Hematopoietic multipotent progenitor cell (in vitro differentiated cells): ENCODE data around the gene EDA. TPM values are rescaled to one million over a fixed set of nuclear protein-coding genes. Genes with fewer than 3 reads are reported as not detected.
"Not testable (repeated sequence)": the region's sequence is repeated elsewhere in the genome, so short reads cannot be mapped to it uniquely, and the experiment has no call there.

Source experiments
- DNase-seq, 3 donors: peaks; one replicate each; pipeline ENCODE4 v3.0.0-alpha.2; 2011 to 2015; ENCODE audit warnings: low read depth in 2 of 3, low spot score in 2 of 3
- total RNA-seq: library from RNA; depleted of rRNA; stranded (reverse); fragments of >200 nt; gene quantifications from one replicate; pipeline ENCODE4 v1.2.3, GENCODE V29; 2012

EDA gene
- total RNA-seq, 1 donor = under 0.01 TPM

DNA sequence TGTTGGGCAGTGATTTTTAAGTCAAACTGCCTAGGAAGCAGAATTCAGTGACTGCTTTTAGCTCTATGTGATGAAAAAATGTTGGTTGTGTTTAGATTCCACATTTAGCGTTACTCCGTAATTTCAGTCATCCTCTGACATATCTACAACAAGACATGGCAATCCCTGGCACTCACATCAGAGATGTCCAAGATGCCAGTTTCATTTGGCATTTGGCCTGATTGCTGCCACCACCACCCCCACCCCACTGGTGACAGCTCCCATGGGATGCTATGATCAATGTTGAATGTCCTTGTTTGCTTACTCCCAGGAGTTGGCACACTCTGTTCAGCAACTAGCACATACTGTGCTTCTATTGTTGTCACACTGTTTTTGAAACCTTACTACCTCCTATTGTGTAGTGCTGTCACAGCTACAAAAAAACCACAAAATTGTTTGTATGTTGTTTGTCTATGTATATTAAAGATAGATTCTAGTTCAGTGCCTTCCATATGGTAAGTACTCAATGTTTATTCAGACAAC lies 332.4 kb downstream of the EDA start:
- no peak for DNase-seq

- DNase-seq = no peak
Observed at GRCh38 chrX:69951753-69952152, 335.8 kb downstream of the EDA start.

DNA sequence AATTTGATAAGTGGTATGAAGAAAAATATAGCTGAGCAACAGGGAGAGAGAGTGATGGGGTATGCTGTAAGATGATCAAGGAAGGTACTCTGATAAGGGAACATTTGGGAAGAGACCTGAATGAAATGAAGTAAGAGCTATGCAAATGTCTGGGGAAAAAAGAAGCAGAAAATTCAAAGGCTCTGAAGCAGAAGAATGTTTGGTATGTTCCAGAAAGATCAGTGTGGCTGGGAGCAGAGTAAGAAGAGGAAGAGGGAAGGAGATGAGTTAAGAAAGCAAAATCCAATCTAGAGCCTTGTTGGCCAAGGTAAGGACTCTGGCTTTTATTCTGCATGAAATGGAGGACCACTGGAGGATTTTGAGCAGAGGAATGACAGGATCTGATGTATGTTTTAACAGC lies 343.8 kb downstream of the EDA start:
- DNase-seq = no peak

- no peak for DNase-seq
Observed at GRCh38 chrX:69961365-69962072, 345.6 kb downstream of the EDA start.

GRCh38 chrX:69968950-69969349 lies 353.0 kb downstream of the EDA start:
- no peak for DNase-seq

DNA sequence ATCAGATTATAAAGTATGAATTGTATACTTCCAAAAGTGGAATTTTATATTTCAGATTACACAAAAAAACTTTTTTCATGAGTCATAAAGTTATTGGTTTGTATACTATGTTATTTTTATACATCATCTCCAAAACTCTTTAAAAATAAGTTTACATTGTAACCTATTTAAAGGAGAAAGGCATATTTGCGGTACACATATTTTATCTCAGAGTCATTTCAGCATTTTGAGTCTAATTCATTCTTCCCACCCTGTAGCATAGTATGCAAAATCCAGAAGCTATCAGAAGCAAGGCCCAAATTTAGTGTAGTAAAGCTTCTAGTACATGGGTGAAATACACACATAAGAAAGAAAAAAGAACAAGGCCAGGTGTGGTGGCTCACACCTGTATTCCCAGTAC lies 353.5 kb downstream of the EDA start:
- no peak for DNase-seq

- DNase-seq = no peak
Observed at GRCh38 chrX:69987691-69988090, 371.8 kb downstream of the EDA start.

DNA sequence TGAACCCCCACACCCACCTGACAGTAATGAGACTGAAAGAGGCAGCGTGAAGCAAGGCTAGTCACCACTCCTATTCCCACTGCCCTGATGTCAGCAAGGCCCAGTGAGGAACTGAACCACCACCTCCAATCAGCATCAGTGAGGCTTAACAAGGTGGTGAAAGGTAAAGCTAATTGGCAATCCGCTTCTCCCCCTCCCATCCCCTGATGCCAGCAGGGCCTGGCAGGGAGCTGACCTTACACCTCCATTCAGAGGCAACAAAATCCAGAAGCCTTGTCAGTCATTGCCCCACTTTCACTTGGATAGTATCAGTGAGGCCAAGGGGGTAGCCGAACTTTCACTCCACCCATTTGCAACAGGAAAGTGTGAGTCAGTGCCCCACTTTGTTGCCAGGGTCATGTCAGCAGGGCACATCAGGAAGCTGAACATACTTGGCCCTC lies 373.1 kb downstream of the EDA start:
- no peak for DNase-seq

DNA sequence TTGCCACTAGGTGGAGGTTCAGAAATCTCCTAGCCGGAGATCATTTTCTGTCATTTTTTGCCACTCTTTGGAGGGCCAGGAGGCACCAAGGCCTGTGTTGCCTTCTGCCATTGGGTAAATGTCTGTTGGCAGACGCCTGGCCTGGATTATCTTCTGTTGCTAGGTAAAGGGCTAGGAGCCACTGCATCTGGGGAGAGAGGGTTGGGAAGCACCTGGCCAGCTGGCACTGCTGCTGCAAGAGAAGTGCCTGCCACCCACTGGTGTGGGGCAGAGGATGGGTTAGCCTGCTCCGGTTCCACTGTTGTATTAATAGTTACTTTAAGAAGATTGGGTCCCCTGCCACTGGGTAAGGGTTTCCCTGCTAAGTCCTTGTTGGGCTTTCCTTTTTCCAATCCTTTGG lies 375.8 kb downstream of the EDA start:
- no peak for DNase-seq

GRCh38 chrX:69993494-69993893 lies 377.6 kb downstream of the EDA start:
- no peak for DNase-seq

DNA sequence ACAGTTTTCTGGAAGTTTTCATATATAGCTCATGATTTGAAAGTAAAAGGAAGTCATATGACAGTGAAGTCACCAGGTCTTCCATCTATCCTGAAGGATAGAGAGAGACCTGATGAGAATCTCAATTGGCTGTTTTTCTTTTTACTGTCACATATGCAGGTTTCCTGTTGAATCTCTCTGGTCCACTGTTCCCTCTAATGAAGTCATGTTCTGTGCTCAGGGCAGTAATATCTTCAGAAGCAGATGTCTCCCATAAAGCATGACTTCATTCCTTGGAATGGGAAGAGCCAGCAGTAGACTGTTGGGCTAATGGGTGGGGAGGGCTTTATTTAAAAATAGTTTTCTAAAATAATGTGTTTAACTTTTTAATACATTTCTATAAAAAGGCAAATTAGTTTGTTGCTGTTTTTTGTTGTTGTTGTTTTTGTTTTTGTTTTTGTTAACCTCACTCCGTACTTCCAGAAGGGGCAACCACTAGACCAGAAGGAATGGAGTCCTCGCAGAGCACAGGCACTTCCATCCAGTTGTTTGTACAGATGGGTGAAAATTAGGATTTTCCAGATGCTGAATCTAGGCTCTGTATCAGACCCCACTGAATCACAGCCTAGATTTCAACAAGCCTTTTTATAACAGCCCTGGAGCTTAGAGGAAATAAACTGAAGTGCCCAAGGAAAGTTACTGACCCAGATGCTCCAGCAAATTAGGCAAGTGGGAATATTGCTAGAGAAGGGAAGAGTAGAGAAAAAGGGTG lies 379.6 kb downstream of the EDA start:
- DNase-seq = no peak

DNA sequence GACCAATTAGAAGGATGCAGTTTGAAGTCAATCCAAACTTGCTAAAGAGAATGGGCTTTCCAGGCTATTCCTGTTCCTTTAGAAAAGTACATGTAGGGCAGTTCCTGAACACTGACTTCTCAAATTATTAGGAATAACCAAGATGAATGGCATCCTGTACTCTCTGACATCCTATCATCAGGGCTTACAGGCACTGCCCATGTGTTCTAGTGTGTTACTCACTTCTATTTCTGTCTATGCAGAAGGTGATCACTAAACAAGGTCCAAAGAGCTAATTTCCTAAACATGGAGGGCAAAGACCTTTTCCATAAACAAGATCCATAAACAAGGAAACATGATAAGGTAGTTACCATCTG lies 380.2 kb downstream of the EDA start:
- DNase-seq = no peak

DNA sequence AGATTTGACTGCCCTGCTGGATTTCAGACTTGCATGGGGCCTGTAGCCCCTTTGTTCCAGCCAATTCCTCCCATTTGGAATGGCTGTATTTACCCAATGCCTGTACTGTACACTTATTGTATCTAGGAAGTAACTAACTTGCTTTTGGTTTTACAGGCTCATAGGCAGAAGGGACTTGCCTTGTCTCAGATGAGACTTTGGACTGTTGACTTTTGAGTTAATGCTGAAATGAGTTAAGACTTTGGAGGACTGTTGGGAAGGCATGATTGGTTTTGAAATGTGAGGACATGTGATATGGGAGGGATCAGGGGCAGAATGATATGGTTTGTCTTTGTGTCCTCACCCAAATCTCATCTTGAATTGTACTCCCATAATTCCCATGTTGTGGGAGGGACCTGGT lies 382.4 kb downstream of the EDA start:
- DNase-seq = not testable (repeated sequence)

DNA sequence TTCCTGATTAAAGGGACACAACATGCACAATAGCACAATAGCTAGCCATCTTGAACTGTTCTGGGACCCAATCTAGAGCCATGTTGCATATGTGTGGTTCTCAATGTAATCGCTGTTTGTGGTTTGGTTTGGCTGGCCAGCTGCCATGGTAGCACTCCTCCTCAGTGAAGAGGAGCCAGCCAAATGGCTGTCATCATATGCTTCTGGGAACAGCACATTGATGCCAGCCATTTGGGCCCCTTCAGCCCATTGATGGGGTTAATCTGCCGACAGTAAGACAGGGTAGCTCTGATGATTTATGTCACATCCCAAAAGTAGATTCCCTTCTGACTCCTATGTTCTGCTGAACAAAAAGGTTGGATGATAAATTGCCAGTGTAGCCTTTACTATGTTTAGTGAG lies 385.4 kb downstream of the EDA start:
- DNase-seq = no peak

- no peak for DNase-seq
Observed at GRCh38 chrX:70001708-70002341, 385.9 kb downstream of the EDA start.

DNA sequence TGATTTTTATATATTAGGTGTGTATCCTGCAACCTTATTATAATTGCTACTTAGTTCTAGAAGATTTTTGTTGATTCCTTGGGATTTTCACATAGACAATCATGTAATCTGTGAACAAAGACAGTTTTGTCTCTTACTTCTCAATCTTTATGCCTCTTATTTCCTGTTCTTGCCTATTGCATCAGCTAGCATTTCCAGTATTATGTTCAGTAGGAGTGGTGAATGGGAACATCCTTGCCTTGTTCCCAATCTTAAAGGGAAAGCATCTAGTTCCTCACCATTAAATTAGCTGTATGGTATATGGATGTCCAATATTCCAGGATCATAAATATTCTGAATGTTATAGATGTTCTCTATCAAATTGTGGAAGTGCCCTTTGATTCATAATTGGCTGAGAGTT lies 392.0 kb downstream of the EDA start:
- no peak for DNase-seq

DNA sequence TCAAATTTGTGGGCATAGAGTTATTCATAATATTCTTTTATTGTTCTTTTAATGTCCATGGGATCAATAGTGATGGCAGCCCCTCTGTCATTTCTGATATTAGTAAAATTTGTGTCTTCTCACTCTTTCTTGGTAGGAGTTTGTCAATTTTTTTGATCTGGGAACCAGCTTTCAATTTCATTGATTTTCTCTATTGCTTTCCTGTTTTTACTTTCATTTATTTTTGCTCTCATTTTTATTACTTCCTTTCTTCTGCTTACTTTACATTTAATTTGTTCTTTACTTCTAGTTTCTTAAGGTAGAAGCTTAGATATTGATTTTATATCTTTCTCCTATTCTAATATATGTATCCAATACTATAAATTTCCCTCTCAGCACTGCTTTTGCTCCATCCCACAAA lies 393.1 kb downstream of the EDA start:
- no peak for DNase-seq

- no peak for DNase-seq
Observed at GRCh38 chrX:70009970-70010369, 394.1 kb downstream of the EDA start.

- DNase-seq = no peak
Observed at GRCh38 chrX:70012756-70013155, 396.8 kb downstream of the EDA start.

DNA sequence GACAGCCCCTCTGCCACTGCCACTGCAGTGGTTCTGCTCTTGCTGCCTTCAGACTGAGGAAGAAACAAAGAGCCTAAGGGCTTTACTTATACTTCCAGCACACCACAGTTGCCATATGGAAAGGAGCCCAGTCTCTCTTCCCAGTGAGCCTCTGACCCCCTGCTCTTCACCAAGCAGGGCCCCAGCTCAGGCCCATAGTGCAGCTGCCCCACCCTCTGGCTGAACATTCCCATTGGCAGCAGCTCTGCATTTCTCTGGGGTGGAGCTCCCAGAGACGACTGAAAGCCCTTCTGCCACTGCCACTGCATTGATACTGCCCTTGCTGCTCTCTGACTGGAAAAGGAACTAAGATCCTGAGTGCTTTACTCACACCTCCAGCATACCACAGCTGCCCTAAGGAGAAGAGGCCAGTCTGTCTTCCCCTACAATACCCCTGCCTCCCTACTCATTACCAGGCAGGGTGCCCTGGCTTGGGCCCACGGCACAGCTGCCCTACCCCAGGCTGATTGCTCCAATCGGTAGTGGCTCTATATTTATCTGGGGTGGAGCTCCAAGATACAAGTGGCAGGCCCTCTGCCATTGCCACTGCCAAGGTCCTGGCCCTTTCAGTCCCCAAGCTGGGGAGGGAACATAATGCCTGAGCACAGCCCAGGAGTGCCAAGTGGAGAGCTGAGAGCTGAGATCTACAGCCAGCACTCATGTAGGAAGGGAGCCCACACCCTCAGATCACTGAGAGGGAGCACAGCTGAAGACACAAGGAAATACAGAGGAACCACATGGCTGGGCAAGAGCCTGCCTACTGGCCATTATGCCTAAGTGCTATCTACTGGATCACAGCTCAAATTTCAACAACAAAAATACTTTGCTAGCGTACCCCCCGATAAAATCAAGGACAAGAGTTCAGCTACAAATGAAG lies 397.8 kb downstream of the EDA start:
- DNase-seq = no peak

- DNase-seq = no peak
Observed at GRCh38 chrX:70016513-70016912, 400.6 kb downstream of the EDA start.
